Measurements from ENCODE around the gene MGARP. TPM values are rescaled to one million over a fixed set of nuclear protein-coding genes. Genes with fewer than 3 reads are reported as not detected.

The MGARP gene
- total RNA-seq, 2 experiments from 2014 or later, result not detected

DNA sequence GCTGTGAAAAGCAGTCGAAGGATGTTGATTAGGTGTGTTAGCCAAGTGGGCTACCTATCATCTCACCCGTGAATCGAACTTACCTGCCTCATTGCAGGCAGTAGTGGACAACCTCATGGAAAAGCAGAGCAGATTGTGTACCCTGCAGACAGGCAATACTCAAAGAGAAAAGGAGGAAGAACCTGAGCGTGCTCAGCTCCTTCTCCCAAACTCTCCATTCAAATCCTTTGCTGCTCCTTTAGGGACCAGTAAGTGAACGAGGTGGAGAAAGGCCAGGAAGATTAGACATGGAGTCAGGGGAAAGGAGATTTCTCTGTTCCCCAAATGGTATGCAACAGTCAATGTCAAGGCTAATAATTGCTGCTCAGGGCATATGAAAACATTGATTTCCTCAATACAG is 57.8 kb downstream of the MGARP start:
- Mint-ChIP-seq H3K27ac (no peak overlapping the region), H3K36me3 (ENCODE audit: low read depth) (no peaks in the 10 kb centered on the region), H3K27me3 (no peaks in the 10 kb centered on the region), H3K4me3 (no peak overlapping the region), H3K4me1 (ENCODE audit: low read depth) (no peaks in the 10 kb centered on the region), H3K9me3 (no peaks in the 10 kb centered on the region)
- TF ChIP-seq, protein P1, sequence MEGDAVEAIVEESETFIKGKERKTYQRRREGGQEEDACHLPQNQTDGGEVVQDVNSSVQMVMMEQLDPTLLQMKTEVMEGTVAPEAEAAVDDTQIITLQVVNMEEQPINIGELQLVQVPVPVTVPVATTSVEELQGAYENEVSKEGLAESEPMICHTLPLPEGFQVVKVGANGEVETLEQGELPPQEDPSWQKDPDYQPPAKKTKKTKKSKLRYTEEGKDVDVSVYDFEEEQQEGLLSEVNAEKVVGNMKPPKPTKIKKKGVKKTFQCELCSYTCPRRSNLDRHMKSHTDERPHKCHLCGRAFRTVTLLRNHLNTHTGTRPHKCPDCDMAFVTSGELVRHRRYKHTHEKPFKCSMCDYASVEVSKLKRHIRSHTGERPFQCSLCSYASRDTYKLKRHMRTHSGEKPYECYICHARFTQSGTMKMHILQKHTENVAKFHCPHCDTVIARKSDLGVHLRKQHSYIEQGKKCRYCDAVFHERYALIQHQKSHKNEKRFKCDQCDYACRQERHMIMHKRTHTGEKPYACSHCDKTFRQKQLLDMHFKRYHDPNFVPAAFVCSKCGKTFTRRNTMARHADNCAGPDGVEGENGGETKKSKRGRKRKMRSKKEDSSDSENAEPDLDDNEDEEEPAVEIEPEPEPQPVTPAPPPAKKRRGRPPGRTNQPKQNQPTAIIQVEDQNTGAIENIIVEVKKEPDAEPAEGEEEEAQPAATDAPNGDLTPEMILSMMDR (IDR thresholded peaks at IDR 0.05), result no peak
- Histone ChIP-seq H3K27ac (ENCODE audit: low read depth in 1 of 2, low read length in 2 of 2) (no peak overlapping the region), H3K9me3 (ENCODE audit: control insufficient read depth in 1 of 2, insufficient read depth in 1 of 2, low read length in 2 of 2) (no peaks in the 10 kb centered on the region), H3K36me3 (ENCODE audit: insufficient read depth, low read length) (no peaks in the 10 kb centered on the region), H3K4me3 (ENCODE audit: low read length) (no peak overlapping the region), H3K4me1 (ENCODE audit: insufficient read depth, low read length) (no peaks in the 10 kb centered on the region), H3K27me3 (ENCODE audit: control insufficient read depth in 1 of 2, insufficient read depth in 2 of 2, low read length in 2 of 2) (no peaks in the 10 kb centered on the region)
- DNase-seq (no peak), ATAC-seq (ENCODE audit: poor library complexity) (no peak)
- CTCF ChIA-PET, result no interaction called here
- POLR2A ChIA-PET, result no interaction called here
- intact Hi-C loops (cut with DNase I, micrococcal nuclease), result loop anchor here in 1 of 2 experiments (10.0 kb wide), 1 partner anchor 313 kb away; no protein-coding TSS in a partner anchor

DNA sequence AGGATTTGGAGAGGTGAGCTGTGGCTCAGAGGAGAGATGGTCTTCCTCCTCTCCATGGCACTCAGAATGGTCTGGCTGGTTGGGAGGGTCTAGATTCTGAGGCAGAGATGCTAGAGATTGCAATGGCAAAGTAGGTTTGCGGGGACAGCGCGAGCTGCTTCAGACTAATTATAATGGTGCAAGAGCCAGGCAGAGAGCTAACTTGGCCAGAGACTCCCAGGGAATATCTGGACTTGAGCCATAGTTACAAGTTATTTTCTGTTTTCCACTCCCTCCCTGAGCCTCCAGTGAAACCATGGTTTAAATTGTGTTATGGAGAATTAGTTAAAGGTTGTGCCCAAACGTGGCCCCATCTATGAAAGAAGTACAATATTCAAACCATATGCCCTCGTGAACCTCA is 58.3 kb downstream of the MGARP start:
- H3K36me3 ChIP-seq (ENCODE audit: insufficient read depth, low read length), result no peaks in the 10 kb centered on the region
- no peaks in the 10 kb centered on the region for H3K4me1 ChIP-seq (ENCODE audit: insufficient read depth, low read length)
- Mint-ChIP-seq H3K27ac (no peak overlapping the region), H3K4me1 (ENCODE audit: low read depth) (no peaks in the 10 kb centered on the region), H3K9me3 (no peaks in the 10 kb centered on the region), H3K27me3 (no peaks in the 10 kb centered on the region), H3K4me3 (no peak overlapping the region), H3K36me3 (ENCODE audit: low read depth) (no peaks in the 10 kb centered on the region)
- ChIA-PET CTCF (no interaction called here), POLR2A (no interaction called here)
- intact Hi-C loops (cut with DNase I, micrococcal nuclease), result loop anchor here in 1 of 2 experiments (10.0 kb wide), 1 partner anchor 313 kb away; no protein-coding TSS in a partner anchor
- H3K27me3 ChIP-seq (ENCODE audit: control insufficient read depth in 1 of 2, insufficient read depth in 2 of 2, low read length in 2 of 2), result no peaks in the 10 kb centered on the region
- no peaks in the 10 kb centered on the region for H3K9me3 ChIP-seq (ENCODE audit: control insufficient read depth in 1 of 2, insufficient read depth in 1 of 2, low read length in 2 of 2)
- ATAC-seq (ENCODE audit: poor library complexity) (no peak), DNase-seq (no peak)
- H3K27ac ChIP-seq (ENCODE audit: low read depth in 1 of 2, low read length in 2 of 2), result no peak overlapping the region
- H3K4me3 ChIP-seq (ENCODE audit: low read length), result no peak overlapping the region
- TF ChIP-seq, protein P1 (IDR thresholded peaks at IDR 0.05), result no peak

DNA sequence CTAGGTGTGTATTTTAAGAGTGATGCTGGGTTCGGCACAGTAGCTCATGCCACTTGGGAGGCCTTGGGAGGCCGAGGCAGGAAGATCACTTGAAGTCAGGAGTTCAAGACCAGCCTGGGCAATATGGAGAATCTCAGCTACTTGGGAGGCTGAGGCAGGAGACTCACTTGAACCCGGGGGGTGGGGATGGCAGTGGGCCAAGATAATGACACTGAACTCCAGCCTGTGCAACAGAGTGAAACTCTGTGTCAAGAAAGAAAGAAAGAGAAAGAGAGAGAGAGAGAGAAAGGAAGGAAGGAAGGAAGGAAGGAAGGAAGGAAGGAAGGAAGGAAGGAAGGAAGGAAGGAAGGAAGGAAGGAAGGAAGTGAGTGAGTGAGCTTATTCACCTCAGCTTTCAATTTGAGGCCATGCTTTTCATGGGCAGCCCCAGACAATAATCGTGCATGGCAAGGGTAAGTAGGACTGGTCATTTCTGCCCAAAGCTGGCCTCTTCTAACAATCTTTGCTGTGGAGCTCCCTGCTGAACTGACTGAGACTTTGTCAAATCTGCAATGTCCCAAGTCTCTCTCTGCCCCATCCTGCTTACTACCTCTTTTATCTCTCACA is 60.5 kb downstream of the MGARP start:
- ChIA-PET CTCF (no interaction called here), POLR2A (no interaction called here)
- Histone ChIP-seq H3K4me3 (ENCODE audit: low read length) (no peak overlapping the region), H3K9me3 (ENCODE audit: control insufficient read depth in 1 of 2, insufficient read depth in 1 of 2, low read length in 2 of 2) (no peaks in the 10 kb centered on the region), H3K27me3 (ENCODE audit: control insufficient read depth in 1 of 2, insufficient read depth in 2 of 2, low read length in 2 of 2) (no peaks in the 10 kb centered on the region), H3K27ac (ENCODE audit: low read depth in 1 of 2, low read length in 2 of 2) (no peak overlapping the region), H3K4me1 (ENCODE audit: insufficient read depth, low read length) (no peaks in the 10 kb centered on the region), H3K36me3 (ENCODE audit: insufficient read depth, low read length) (no peaks in the 10 kb centered on the region)
- H3K27me3 Mint-ChIP-seq, result no peaks in the 10 kb centered on the region
- intact Hi-C loops (cut with DNase I, micrococcal nuclease), result loop anchor here in 1 of 2 experiments (10.0 kb wide), 1 partner anchor 315 kb away; no protein-coding TSS in a partner anchor
- no peak overlapping the region for H3K27ac Mint-ChIP-seq
- ATAC-seq (ENCODE audit: poor library complexity), result no peak
- H3K36me3 Mint-ChIP-seq (ENCODE audit: low read depth), result no peaks in the 10 kb centered on the region
- no peak overlapping the region for H3K4me3 Mint-ChIP-seq
- H3K4me1 Mint-ChIP-seq (ENCODE audit: low read depth), result no peaks in the 10 kb centered on the region
- TF ChIP-seq, protein P1 (IDR thresholded peaks at IDR 0.05), result no peak
- DNase-seq, result no peak
- H3K9me3 Mint-ChIP-seq, result no peaks in the 10 kb centered on the region

Other genes starting within 250 kb of the MGARP start
- 10 to 100 TPM; 83.3 to 84.1 TPM for gene ELF2, start 103.0 kb downstream of the MGARP start, total RNA-seq
- gene NAA15, start 21.3 kb upstream of the MGARP start, total RNA-seq, result 10 to 100 TPM; 54.2 to 57.1 TPM
- gene NDUFC1, start 22.3 kb upstream of the MGARP start, total RNA-seq, result 10 to 100 TPM; 23.3 to 26.4 TPM
- gene RAB33B, start 173.9 kb upstream of the MGARP start, total RNA-seq, result 10 to 100 TPM; 23.3 to 23.6 TPM